Astrocyte (in vitro differentiated cells and primary cell): ENCODE data around the gene CMPK1. TPM values are rescaled to one million over a fixed set of nuclear protein-coding genes. Genes with fewer than 3 reads are reported as not detected.
A peak's percentile ranks its signal among the peaks of the same experiment; 100 is the strongest.

Experiments used
- DNase-seq: peaks from one replicate; pipeline ENCODE4 v3.0.0-alpha.2; 2010; ENCODE audit warnings: low read depth
- FAIRE-seq: peaks from 2 replicates; lab custom pipeline; 2011; peaks lifted over from hg19 to GRCh38; lab: Jason Lieb, UNC
- H2AFZ ChIP-seq: 2 replicates; pipeline ENCODE4 v1.6.0; 2012; ENCODE audit warnings: low read depth, low read length, inconsistent platforms
- H3K27ac ChIP-seq: 2 replicates; pipeline ENCODE4 v1.5.1; 2011; ENCODE audit warnings: low read depth, low read length, inconsistent platforms
- H3K27me3 ChIP-seq: 2 replicates; pipeline ENCODE4 v1.6.0; 2011; ENCODE audit warnings: low read length, inconsistent platforms; ENCODE audit not compliant: insufficient read depth
- H3K36me3 ChIP-seq: 2 replicates; pipeline ENCODE4 v1.5.1; 2011; ENCODE audit warnings: low read length, inconsistent platforms; ENCODE audit not compliant: insufficient read depth
- H3K4me1 ChIP-seq: 2 replicates; pipeline ENCODE4 v1.5.1; 2011; ENCODE audit warnings: low read length, inconsistent platforms; ENCODE audit not compliant: insufficient read depth
- H3K4me2 ChIP-seq: 2 replicates; pipeline ENCODE4 v1.6.0; 2012; ENCODE audit warnings: low read length, inconsistent platforms
- H3K4me3 ChIP-seq: 2 replicates; pipeline ENCODE4 v1.5.1; 2011; ENCODE audit warnings: low read depth, mild to moderate bottlenecking, low read length, inconsistent platforms; ENCODE audit not compliant: insufficient read depth
- H3K79me2 ChIP-seq: 2 replicates; pipeline ENCODE4 v1.6.0; 2012; ENCODE audit warnings: mild to moderate bottlenecking, low read length, inconsistent platforms; ENCODE audit not compliant: insufficient read depth
- H3K9ac ChIP-seq: 2 replicates; pipeline ENCODE4 v1.6.0; 2012; ENCODE audit warnings: mild to moderate bottlenecking, low read length, inconsistent platforms
- H3K9me3 ChIP-seq: 2 replicates; pipeline ENCODE4 v1.5.1; 2012; ENCODE audit warnings: low read depth, mild to moderate bottlenecking, low read length, inconsistent platforms; ENCODE audit not compliant: insufficient read depth
- H4K20me1 ChIP-seq: 2 replicates; pipeline ENCODE4 v1.6.0; 2012; ENCODE audit warnings: low read length, inconsistent platforms; ENCODE audit not compliant: insufficient read depth
- H3K27ac Mint-ChIP-seq: one replicate; pipeline ENCODE4 v1.8.0; 2021; ENCODE audit warnings: mild to moderate bottlenecking, mixed read lengths; ENCODE audit not compliant: unreplicated experiment
- H3K27me3 Mint-ChIP-seq: one replicate; pipeline ENCODE4 v1.8.0; 2021; ENCODE audit warnings: low read depth, mixed read lengths; ENCODE audit not compliant: unreplicated experiment
- H3K36me3 Mint-ChIP-seq: one replicate; pipeline ENCODE4 v1.8.0; 2021; ENCODE audit warnings: low read depth, mixed read lengths; ENCODE audit not compliant: unreplicated experiment
- H3K4me1 Mint-ChIP-seq: one replicate; pipeline ENCODE4 v1.8.0; 2021; ENCODE audit warnings: low read depth, mixed read lengths; ENCODE audit not compliant: unreplicated experiment
- H3K4me3 Mint-ChIP-seq: one replicate; pipeline ENCODE4 v1.8.0; 2021; ENCODE audit warnings: mild to moderate bottlenecking, moderate library complexity, mixed read lengths; ENCODE audit not compliant: unreplicated experiment
- H3K9me3 Mint-ChIP-seq: one replicate; pipeline ENCODE4 v1.8.0; 2021; ENCODE audit warnings: mild to moderate bottlenecking, mixed read lengths; ENCODE audit not compliant: unreplicated experiment
- CTCF ChIP-seq: IDR thresholded peaks from 2 replicates; pipeline ENCODE4 v1.5.1; 2011; ENCODE audit warnings: low read depth, mild to moderate bottlenecking, inconsistent platforms, low read length, moderate library complexity; ENCODE audit not compliant: insufficient read depth
- EZH2 ChIP-seq: IDR thresholded peaks from 2 replicates; pipeline ENCODE4 v1.6.1; 2012; ENCODE audit warnings: mild to moderate bottlenecking, low read length, inconsistent platforms; ENCODE audit not compliant: insufficient read depth
- total RNA-seq: library from RNA; stranded (reverse); gene quantifications from 2 replicates; pipeline ENCODE4 v1.2.1, GENCODE V29; 2021

The CMPK1 gene
- total RNA-seq, 1 donor from 2014 or later, result 136 TPM

- Mint-ChIP-seq H3K27ac (no peak overlapping the region), H3K4me1 (peaks cover 24% of the 10 kb centered on the region), H3K27me3 (peaks cover 36% of the 10 kb centered on the region), H3K9me3 (peaks cover 2% of the 10 kb centered on the region), H3K36me3 (no peaks in the 10 kb centered on the region), H3K4me3 (no peak overlapping the region)
- H3K9ac ChIP-seq, result no peak overlapping the region
- H3K4me3 ChIP-seq, result no peak overlapping the region
- H2AFZ ChIP-seq, result no peak overlapping the region
- H3K27me3 ChIP-seq, result no peaks in the 10 kb centered on the region
- no peak for TF ChIP-seq EZH2
- TF ChIP-seq CTCF, result no peak
- no peak for FAIRE-seq
- H3K9me3 ChIP-seq, result no peaks in the 10 kb centered on the region
- no peaks in the 10 kb centered on the region for H3K79me2 ChIP-seq
- peaks cover 13% of the 10 kb centered on the region for H3K4me1 ChIP-seq
- DNase-seq, result no peak
- no peaks in the 10 kb centered on the region for H3K36me3 ChIP-seq
- H3K27ac ChIP-seq, result no peak overlapping the region
- H4K20me1 ChIP-seq, result no peaks in the 10 kb centered on the region
- no peak overlapping the region for H3K4me2 ChIP-seq
Observed at GRCh38 chr1:47406966-47407365, 73.4 kb downstream of the CMPK1 start.

GRCh38 chr1:47407481-47407880, 73.9 kb downstream of the CMPK1 start:
- Mint-ChIP-seq H3K36me3 (no peaks in the 10 kb centered on the region), H3K27me3 (peaks cover 31% of the 10 kb centered on the region), H3K4me3 (no peak overlapping the region), H3K9me3 (peaks cover 2% of the 10 kb centered on the region), H3K4me1 (peaks cover 24% of the 10 kb centered on the region), H3K27ac (no peak overlapping the region)
- H2AFZ ChIP-seq, result no peak overlapping the region
- H3K4me2 ChIP-seq, result no peak overlapping the region
- H4K20me1 ChIP-seq, result no peaks in the 10 kb centered on the region
- H3K4me1 ChIP-seq, result peaks cover 13% of the 10 kb centered on the region
- H3K27me3 ChIP-seq, result no peaks in the 10 kb centered on the region
- no peaks in the 10 kb centered on the region for H3K36me3 ChIP-seq
- no peak overlapping the region for H3K9ac ChIP-seq
- DNase-seq (no peak), FAIRE-seq (peak; percentile 52)
- H3K4me3 ChIP-seq, result no peak overlapping the region
- H3K9me3 ChIP-seq, result no peaks in the 10 kb centered on the region
- H3K79me2 ChIP-seq, result no peaks in the 10 kb centered on the region
- H3K27ac ChIP-seq, result no peak overlapping the region
- TF ChIP-seq EZH2 (no peak), CTCF (no peak)

GRCh38 chr1:47409311-47410067, 75.9 kb downstream of the CMPK1 start:
- FAIRE-seq (peak; percentile 41), DNase-seq (peak; percentile 66)
- Mint-ChIP-seq H3K27me3 (peaks cover 22% of the 10 kb centered on the region), H3K4me1 (peaks cover 24% of the 10 kb centered on the region), H3K27ac (peak overlapping the region; percentile 71), H3K4me3 (peak overlapping the region; percentile 54), H3K9me3 (no peaks in the 10 kb centered on the region), H3K36me3 (no peaks in the 10 kb centered on the region)
- Histone ChIP-seq H3K4me3 (no peak overlapping the region), H4K20me1 (no peaks in the 10 kb centered on the region), H3K4me2 (peak overlapping the region; percentile 30), H2AFZ (no peak overlapping the region), H3K27ac (no peak overlapping the region), H3K27me3 (peaks cover 6% of the 10 kb centered on the region), H3K79me2 (no peaks in the 10 kb centered on the region), H3K4me1 (peaks cover 13% of the 10 kb centered on the region), H3K9me3 (no peaks in the 10 kb centered on the region), H3K9ac (peak overlapping the region; percentile 22), H3K36me3 (no peaks in the 10 kb centered on the region)
- TF ChIP-seq EZH2, result no peak
- TF ChIP-seq CTCF, result no peak
